Fibroblast of lung (primary cell): ENCODE results near the gene ATG7. TPM values are rescaled to one million over a fixed set of nuclear protein-coding genes. Genes with fewer than 3 reads are reported as not detected.
A peak's percentile ranks its signal among the peaks of the same experiment; 100 is the strongest.
"Not testable (repeated sequence)": the region's sequence is repeated elsewhere in the genome, so short reads cannot be mapped to it uniquely, and the experiment has no call there.

ENCODE experiments used
- DNase-seq, 2 donors: peaks; one replicate each; pipeline versions ENCODE4 v3.0.0 to v3.0.0-alpha.2; 2010; ENCODE audit warnings: low read depth in 2 of 2
- H2AFZ ChIP-seq: 2 replicates; pipeline ENCODE4 v1.5.1; 2012; ENCODE audit warnings: low read length, control low read depth, inconsistent platforms
- H3K27ac ChIP-seq: 2 replicates; pipeline ENCODE4 v1.5.1; 2011; ENCODE audit warnings: low read length, control low read depth; ENCODE audit not compliant: insufficient read depth
- H3K27me3 ChIP-seq: 2 replicates; pipeline ENCODE4 v1.5.1; 2011; ENCODE audit warnings: mild to moderate bottlenecking, low read length; ENCODE audit not compliant: control insufficient read depth, insufficient read depth
- H3K36me3 ChIP-seq: 2 replicates; pipeline ENCODE4 v1.5.1; 2011; ENCODE audit warnings: low read length; ENCODE audit not compliant: control insufficient read depth, insufficient read depth
- H3K4me1 ChIP-seq: 2 replicates; pipeline ENCODE4 v1.5.1; 2011; ENCODE audit warnings: low read length; ENCODE audit not compliant: control insufficient read depth, insufficient read depth; ENCODE audit errors: extremely low read depth
- H3K4me2 ChIP-seq: 2 replicates; pipeline ENCODE4 v1.5.1; 2011; ENCODE audit warnings: low read length, control low read depth; ENCODE audit not compliant: insufficient read depth; ENCODE audit errors: extremely low read depth
- H3K4me3 ChIP-seq, 4 experiments: fragments of 200-600 bp in 1 of 4; sonication (generic) in 1 of 4; replicated peaks in 1 of 4; 2 replicates each; pipeline ENCODE4 v1.5.1; 2011 to 2016; ENCODE audit warnings: low read length in 4 of 4, low read depth in 3 of 4, mild to moderate bottlenecking in 3 of 4, control low read depth in 2 of 4, inconsistent platforms in 1 of 4, mixed read lengths in 1 of 4; ENCODE audit not compliant: insufficient read depth in 1 of 4; ENCODE audit errors: control extremely low read depth in 1 of 4
- H3K79me2 ChIP-seq: 2 replicates; pipeline ENCODE4 v1.5.1; 2012; ENCODE audit warnings: mild to moderate bottlenecking, low read length, inconsistent platforms; ENCODE audit not compliant: control insufficient read depth, insufficient read depth
- H3K9ac ChIP-seq: 2 replicates; pipeline ENCODE4 v1.5.1; 2011; ENCODE audit warnings: mild to moderate bottlenecking, low read length, control low read depth; ENCODE audit not compliant: insufficient read depth
- H3K9me3 ChIP-seq: 2 replicates; pipeline ENCODE4 v1.5.1; 2012; ENCODE audit warnings: low read depth, low read length; ENCODE audit not compliant: control insufficient read depth, insufficient read depth
- H4K20me1 ChIP-seq: 2 replicates; pipeline ENCODE4 v1.5.1; 2011; ENCODE audit warnings: low read length; ENCODE audit not compliant: control insufficient read depth, insufficient read depth; ENCODE audit errors: extremely low read depth
- CTCF ChIP-seq, 2 donors: IDR thresholded peaks in 1 of 2; conservative IDR thresholded peaks in 1 of 2; 1 replicate in 1 of 2; 2 replicates in 1 of 2; pipeline ENCODE4 v1.5.1; 2011 to 2012; ENCODE audit warnings: low read length in 2 of 2, control low read depth in 1 of 2, inconsistent platforms in 1 of 2, low read depth in 1 of 2, mild to moderate bottlenecking in 1 of 2
- EZH2 ChIP-seq: IDR thresholded peaks from 2 replicates; pipeline ENCODE4 v1.5.1; 2012; ENCODE audit warnings: low read length, control low read depth, mild to moderate bottlenecking; ENCODE audit errors: missing control alignments
- polyA plus RNA-seq, 2 donors: library from polyadenylated mRNA; depleted of rRNA in 1 of 2; stranded (reverse) in 1 of 2; unstranded in 1 of 2; fragments of >200 nt; gene quantifications; 2 replicates each; pipeline ENCODE4 v1.2.1, GENCODE V29; 2011 to 2012; ENCODE audit warnings: missing spikeins in 1 of 2
- total RNA-seq: library from RNA; depleted of rRNA; stranded (reverse); fragments of >200 nt; gene quantifications from 2 replicates; pipeline ENCODE4 v1.2.1, GENCODE V29; 2014

The ATG7 gene
- total and polyA plus RNA-seq, 2 donors (not counting 1 experiment from before 2014, with no cell fraction given): 50.8 to 56.5 TPM

DNA sequence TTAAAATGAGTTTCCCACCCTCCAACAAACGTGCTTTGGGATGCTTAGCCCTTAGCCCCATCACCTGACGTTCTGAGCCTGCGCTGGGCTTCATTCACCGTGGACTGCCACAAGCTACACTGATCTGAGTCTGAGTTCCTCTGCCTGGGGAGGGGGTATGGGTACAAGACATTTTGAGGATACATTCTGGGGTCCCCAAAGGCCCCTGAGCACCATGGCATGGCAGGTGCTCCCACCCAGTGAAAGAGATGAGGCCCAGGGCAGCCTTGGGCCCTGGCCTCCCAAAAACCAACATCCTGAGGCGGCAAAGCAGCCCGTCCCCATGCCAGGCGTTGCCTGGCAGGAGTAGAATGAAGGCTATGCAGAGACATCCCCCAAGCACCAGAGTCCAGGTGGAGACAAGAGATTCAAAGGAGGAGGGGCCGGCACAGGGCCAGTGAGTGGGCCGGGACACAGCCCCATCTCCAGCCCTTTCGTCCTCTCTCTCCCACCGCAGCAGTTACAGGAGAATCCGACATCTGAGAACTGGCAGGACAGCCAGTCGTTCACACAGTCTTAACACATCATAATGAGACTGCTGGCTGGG, 297.1 kb downstream of the ATG7 start:
- H2AFZ ChIP-seq: no peak overlapping the region
- H3K4me3 ChIP-seq: peak overlapping the region in 1 of 4 experiments; percentile 52
- no peaks in the 10 kb centered on the region for H3K9me3 ChIP-seq
- TF ChIP-seq EZH2 (no peak), CTCF (conservative IDR thresholded peaks at IDR 0.05 in 1 of 2, IDR thresholded peaks at IDR 0.05 in 1 of 2; ENCODE audit: low read depth in 1 of 2, low read length in 2 of 2) (no peak)
- peak overlapping the region; percentile 95 for H3K27ac ChIP-seq
- H3K9ac ChIP-seq: no peak overlapping the region
- H4K20me1 ChIP-seq: no peaks in the 10 kb centered on the region
- no peak for DNase-seq
- peaks cover 58% of the 10 kb centered on the region for H3K79me2 ChIP-seq
- H3K4me2 ChIP-seq: peak overlapping the region; percentile 79
- no peaks in the 10 kb centered on the region for H3K27me3 ChIP-seq
- H3K36me3 ChIP-seq: peaks cover 8% of the 10 kb centered on the region
- H3K4me1 ChIP-seq: peaks cover 19% of the 10 kb centered on the region

GRCh38 chr3:11570251-11570650, 298.1 kb downstream of the ATG7 start:
- DNase-seq: no peak
- Histone ChIP-seq H3K36me3 (peaks cover 5% of the 10 kb centered on the region), H3K27ac (peak overlapping the region; percentile 95), H3K4me1 (peaks cover 19% of the 10 kb centered on the region), H4K20me1 (no peaks in the 10 kb centered on the region), H3K4me2 (no peak overlapping the region), H3K4me3 (no peak overlapping the region), H3K79me2 (peaks cover 57% of the 10 kb centered on the region), H3K27me3 (no peaks in the 10 kb centered on the region), H3K9me3 (no peaks in the 10 kb centered on the region), H2AFZ (no peak overlapping the region), H3K9ac (no peak overlapping the region)
- TF ChIP-seq EZH2: no peak

DNA sequence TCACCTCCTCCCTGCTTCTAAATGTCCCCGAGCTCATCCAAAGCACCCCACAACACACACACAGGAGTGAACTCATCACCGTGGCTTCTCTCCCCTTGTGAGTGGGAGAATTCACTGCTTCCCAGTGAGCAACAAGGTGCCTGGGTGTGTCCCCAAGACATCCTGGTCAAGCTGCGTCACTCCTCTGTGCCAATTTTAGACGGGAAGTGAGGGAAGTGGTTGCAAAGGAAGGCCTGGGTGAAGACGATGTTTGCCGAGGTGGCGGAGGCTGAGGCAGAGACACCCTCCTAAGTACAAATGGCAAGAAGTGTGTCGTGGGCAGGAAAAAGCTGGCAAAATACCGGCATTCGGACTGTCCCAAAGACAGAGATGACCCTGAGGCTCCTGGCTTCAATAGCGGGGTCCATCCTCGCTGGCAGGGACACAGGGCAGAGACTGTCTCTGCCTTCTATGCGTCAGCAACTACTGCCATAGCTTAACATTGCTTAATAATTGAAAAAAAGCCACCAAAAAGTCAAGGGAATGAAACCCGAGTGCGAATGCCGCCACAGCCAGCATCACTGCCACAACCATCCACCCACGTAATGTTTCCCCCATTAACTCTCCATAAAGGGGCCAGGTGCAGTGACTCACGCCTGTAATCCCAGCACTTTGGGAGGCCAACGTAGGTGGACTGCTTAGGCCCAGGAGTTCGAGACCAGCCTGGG, 298.7 kb downstream of the ATG7 start:
- Histone ChIP-seq H3K27ac (no peak overlapping the region), H3K4me2 (no peak overlapping the region), H2AFZ (no peak overlapping the region), H3K79me2 (peaks cover 57% of the 10 kb centered on the region), H3K9ac (no peak overlapping the region), H4K20me1 (no peaks in the 10 kb centered on the region), H3K4me3 (no peak overlapping the region), H3K27me3 (no peaks in the 10 kb centered on the region), H3K9me3 (no peaks in the 10 kb centered on the region), H3K4me1 (peaks cover 19% of the 10 kb centered on the region), H3K36me3 (peaks cover 4% of the 10 kb centered on the region)
- DNase-seq: peak in 1 of 2 donors; percentile 65
- TF ChIP-seq CTCF (conservative IDR thresholded peaks at IDR 0.05 in 1 of 2, IDR thresholded peaks at IDR 0.05 in 1 of 2; ENCODE audit: low read depth in 1 of 2, low read length in 2 of 2) (no peak), EZH2 (no peak)

- H2AFZ ChIP-seq, DNase-seq, H3K27ac ChIP-seq, H3K27me3 ChIP-seq, H4K20me1 ChIP-seq, H3K9ac ChIP-seq, H3K36me3 ChIP-seq, H3K4me3 ChIP-seq, H3K4me2 ChIP-seq, H3K9me3 ChIP-seq: not testable (repeated sequence)
- Histone ChIP-seq H3K79me2 (peaks cover 52% of the 10 kb centered on the region), H3K4me1 (peaks cover 21% of the 10 kb centered on the region)
Measured at GRCh38 chr3:11572660-11573059, 300.5 kb downstream of the ATG7 start.
